ENCODE measurements around the gene LSAMP.

The LSAMP gene

DNA sequence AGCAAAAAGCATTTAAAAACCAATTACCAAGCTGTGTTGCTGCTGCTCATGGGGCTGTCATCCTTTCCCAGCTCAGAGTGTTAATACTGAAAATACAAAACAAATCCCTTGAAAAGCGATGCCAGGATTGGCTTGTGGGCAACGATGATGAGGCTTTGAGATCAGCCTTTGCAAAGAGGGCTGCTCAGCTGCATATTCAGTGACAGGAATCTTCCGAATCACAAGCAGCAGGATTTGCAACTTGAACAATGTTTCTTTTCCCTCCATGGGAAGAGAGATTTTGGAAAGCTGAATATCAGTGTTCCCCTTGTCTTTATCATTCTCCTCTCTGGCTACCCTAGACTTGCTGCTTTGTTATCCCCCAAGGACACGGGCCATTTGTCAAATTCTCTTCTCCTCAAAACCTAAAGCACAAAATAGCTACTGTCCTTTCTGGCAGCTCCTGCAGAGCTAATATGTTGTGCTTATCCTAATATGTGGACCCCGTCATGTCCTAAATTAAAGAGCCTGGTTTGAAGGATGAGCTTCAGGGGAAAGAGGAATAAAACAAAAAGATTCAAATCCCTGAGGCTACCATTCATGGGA lies 446.2 kb downstream of the LSAMP start:
- DNase-seq, result no peak

DNA sequence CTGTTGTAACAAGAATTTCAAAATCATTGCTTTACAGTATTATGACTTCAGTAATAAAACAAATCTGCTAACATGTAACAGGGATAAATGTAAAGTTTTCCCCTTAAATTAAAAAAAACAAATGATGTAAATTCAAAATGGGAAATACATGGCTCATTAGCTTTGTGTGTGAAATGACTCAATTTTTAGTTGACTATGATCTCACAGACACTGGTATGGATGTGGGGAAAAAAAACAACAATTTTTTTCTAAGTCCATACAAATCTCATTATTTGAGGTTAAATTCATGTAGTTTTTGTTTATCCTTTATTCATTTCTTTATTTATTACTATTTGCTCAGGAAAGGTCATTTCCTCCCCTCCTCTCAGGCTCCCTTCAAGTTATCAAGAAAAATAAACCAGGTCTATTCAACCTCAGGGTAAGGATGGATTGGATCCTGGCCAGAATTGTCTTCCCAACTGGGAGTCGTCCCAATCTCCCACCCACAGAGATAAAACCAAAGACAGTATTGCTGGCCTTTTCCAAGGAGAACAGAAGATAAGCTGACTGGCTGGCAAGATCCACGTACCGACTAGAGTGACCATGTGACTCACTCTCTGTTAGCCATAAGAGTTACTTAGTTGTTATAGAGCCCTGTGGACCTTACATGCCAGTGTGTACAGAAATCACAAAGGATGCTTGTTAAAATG lies 448.7 kb downstream of the LSAMP start:
- no peak for DNase-seq

DNA sequence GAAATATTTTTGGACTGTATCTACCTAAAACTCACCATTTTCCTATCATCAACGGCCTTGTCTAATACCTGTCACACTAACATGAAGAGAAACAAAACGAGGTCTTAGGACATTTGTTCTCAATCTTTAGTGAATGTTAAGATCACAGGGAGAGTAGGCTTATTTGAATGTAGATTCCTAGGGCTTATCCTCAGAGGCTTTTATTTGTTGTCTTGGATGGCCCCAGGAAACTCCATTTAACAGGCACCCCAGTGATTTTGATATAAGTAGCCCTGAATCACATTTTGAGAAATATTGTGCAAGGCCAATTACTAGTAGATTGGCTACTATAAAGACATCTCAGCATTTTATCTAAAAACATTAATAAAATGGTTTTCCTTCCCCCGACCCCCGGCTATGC lies 454.6 kb downstream of the LSAMP start:
- no peak for DNase-seq

DNA sequence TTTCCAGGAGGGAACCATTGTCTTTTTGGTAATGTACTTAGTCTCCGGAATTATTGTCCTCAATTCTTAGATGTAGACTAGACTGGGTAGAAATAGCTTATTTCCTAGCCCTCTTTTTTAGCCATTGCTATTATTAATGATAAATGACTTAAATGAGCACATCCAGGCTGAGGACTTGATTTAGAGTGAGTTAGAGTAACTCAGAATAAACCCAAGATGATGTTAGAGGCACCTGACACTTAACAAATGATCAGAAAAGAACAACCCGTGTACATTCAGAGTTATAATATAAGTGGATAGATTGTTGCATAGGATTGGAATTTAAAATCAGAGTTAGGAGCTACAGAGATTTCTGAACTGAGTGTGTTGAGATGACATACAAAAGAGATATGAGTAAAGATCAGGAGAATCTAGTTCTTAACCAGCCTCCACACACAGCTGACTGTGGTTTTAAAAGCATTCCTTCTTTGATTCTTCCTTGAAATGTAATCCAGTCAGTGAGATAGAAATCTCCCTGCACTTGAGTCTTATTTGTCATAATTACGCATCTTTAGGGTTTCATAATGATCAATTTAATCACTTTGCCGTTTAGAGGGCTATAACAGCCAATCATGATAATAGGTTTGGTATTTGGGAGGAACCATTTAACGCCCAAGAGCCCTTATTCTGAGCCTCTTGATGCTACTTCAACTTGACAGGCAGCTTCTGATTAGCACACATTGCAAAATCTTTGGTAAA lies 455.4 kb downstream of the LSAMP start:
- no peak for DNase-seq

DNA sequence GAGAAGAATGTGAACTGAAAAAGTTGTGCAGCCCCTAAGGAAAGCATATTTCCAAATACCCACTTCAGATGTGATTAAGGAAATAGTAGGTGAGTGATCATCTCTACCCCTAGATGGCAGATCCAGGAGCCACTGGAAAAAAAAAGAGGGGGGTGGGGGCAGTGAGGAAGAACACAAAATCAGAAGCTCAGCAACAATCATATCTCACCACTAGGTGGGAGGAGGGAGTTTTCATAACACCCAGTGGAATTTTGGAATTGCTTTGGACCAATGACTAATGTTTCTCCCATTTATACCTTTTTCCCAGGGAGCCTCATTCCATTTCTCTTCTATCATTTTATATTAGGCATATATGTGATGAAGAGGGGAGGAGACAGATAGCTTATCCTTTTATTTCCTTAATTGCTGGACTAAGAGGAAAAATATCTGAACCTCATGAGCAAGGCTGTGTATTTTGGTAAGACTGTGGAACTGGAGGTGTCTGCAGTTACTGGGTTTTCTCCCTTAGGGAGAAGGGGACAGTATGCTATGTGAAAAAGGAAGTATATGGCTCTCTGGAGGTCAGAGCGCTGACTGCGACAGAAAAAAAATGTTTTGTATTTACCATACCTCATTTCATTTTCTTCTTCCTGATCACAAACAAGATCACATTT lies 458.6 kb downstream of the LSAMP start:
- no peak for DNase-seq

DNA sequence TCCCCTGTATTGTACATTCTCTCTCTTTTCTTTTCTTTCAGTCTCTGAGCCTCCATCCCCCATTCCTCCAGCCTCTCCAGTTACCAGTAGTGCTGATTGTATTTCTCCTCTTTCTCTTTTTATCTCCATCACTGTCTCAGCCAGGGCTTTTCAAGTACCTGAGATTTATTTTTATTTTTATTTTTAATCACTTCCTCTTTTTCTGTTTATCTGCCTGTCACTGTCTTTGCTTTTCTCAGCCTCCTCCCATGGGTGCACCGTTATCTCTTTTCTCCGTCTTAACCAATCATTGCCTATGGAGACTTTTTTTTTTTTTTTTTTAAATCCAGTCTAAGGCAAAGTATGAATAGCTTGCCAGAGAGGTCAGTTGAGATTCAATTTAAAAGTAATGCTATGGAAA lies 462.7 kb downstream of the LSAMP start:
- no peak for DNase-seq

DNA sequence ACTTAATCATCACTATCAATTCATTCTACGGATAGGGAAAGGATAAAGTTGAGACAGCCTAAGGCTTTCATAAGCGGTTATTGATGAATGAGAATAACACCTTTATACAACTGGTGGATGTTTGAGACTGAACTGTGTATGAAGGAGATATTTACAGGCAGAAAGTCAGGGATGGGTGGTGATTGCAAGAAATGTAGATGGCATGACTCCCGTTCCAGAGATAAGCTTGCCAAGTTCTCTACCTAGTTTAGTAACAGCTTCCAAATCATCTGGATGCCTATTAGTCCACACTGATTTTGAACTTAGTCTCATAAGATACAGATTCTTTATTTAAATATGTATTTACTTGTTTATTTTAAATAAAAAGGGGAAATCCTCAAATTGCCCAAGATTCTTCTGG lies 463.2 kb downstream of the LSAMP start:
- DNase-seq, result no peak

DNA sequence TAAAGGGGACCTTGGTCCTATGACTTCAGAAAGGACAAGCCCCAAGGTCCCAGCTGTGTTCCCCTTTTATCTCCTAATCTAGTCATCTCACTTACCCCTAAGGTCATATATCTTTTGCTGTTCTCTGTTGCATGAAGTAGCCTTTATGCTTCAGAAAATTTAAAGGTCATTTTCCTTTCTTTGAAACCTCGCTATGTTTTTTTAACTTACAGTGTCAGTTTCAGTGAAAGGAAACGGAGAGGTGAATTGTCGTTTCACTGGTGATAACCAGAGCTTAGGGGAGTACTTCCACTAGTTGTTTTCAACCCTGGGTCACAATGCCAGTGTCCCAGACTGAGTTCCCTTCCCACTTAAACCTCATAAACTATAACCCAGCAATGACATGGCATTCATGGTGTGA lies 464.6 kb downstream of the LSAMP start:
- DNase-seq, result no peak

DNA sequence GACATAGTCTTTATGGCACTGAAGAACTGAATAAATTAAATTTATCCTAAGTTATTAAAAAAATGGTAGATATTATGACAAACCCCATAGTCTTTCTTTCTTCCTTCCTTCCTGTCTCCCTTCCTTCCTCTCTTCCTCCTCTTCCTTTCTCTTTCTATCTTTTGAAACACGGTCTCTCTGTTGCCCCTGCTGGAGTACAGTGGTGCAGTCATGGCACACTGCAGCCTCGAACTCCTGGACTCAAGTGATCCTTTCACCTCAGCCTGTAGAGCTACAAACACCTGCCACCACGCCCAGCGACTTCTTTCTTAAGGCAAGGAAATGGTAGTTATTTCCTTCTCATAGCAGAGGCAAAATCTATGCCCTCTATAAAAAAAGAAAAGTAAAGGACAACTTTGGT lies 467.4 kb downstream of the LSAMP start:
- DNase-seq, result no peak

DNA sequence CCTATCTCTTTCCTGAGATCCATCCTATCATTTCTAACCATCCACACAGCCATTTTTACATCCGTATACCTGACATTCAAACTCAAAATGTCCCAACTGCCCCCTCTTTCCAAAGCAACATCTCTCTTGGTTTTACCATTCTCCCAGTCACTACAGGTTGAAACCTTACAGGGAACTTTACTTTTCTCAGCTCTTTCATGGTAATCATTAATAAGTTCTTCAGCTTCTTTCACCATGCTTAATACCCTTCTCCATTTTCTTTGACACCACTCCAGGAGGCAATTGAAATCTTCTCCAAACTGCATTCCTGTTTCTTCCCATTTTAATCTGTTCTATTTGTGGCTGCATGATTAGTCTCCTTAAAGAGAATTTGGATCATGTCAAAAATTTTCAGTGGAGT lies 469.5 kb downstream of the LSAMP start:
- DNase-seq, result no peak

DNA sequence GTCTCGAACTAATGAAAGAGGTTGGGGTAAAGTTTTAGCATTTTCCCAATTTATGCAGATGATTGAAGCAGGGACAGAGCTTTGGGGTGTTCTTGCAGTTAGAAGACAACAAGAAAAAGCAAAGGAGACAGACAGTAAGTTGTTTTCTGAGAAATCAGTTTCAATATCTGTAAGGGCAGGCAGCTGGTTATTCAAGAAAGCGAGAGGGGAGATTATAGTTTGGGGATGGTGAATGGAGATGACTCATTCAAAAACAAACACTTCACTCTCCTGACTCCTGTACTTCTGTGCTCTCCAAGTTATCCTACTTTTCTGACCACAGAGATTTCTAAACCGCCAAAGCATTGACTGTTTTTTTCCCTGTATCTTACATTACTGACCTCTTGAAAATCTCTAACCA lies 469.9 kb downstream of the LSAMP start:
- DNase-seq, result peak; percentile 63

DNA sequence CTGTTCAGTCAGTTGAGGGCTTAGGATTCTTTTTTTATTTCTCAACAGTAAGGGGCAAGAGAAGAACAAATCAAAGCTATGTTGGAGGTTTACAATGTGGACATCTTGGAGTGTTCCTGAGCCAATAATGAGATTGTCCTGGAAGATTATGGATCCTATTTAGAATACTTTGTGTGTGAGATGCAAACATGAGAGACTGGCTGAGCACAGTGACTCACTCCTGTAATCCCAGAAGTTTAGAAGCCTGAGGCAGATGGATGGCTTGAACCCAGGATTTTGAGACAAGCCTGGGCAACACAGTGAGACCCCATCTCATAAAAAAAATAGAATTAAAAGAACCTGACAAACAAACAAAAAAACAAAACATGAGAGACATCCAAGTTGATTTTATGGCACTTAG lies 470.3 kb downstream of the LSAMP start:
- DNase-seq, result no peak

DNA sequence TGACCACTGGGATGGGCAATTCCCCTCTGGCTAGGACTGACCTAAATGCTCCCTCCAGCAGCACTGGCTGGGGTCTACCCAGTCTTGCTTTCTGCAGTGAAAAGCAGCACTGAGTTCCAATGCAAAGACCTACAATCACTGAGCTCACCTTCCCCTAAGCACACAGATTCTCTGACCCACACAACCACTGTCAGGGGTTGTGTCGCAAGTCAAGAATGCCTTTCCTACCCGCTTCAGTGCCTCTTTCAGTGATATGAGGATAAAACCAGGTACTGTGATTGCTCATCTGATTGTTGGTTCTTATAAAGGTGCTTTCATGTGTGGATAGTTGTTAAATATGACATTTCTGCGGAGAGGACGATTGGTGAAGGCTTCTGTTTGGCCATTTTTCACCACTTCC lies 476.4 kb downstream of the LSAMP start:
- DNase-seq, result no peak

DNA sequence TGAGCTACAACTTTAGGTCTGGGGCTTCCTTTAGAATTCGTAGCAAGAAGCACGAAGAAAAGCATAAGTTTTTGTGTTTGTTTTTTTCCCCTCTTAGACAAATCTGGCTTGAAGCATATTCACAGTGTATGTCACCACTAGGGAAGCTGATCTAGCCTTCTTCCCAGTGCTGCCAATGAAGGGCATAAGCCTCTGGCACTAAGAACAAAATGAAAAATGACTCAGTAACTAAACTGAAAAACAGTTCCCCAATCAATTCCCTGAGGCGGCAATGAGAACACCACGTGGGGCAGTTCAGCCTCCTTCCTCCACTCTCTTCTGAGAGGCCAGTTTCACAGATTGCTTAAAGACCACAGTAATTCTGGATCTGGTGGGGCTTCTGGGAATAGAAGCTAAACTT lies 483.9 kb downstream of the LSAMP start:
- no peak for DNase-seq

DNA sequence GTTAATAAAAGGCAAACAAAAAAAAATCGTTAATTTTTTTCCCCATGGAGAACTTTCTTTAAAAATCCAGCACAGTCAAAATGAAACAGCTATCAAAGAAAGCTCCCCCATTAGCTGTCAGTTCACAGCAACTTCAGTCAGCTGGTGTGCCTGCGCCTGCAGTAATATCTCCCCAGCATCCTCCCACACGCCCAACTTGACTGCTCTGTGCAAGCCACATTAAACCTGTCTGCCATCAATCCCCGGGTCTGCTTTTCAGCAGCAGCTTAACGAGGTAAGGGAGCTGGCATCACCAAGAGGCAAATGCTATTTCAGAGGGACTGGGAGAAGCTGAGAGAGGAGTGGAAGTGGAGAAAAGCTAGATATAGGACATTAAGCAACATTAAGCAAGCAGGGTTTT lies 484.5 kb downstream of the LSAMP start:
- DNase-seq, result no peak

DNA sequence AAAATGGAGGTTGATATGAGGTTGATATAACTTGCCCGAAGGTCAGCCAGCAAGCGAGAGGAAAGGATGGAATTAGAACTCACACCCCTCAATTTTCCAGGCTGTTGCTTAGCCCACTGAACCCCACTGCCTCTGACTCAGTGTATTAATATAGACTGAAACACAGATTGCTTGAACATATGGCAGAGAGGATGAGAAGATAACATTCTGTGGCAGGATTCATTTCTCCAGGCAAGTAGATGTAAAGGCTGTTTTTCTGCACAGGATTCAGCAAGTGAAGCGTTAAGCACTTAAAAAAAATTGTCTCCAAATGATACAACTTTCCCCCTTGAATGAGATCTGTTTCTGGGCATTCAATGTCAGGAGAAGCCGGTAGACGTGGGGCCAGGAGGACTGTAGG lies 486.8 kb downstream of the LSAMP start:
- no peak for DNase-seq

DNA sequence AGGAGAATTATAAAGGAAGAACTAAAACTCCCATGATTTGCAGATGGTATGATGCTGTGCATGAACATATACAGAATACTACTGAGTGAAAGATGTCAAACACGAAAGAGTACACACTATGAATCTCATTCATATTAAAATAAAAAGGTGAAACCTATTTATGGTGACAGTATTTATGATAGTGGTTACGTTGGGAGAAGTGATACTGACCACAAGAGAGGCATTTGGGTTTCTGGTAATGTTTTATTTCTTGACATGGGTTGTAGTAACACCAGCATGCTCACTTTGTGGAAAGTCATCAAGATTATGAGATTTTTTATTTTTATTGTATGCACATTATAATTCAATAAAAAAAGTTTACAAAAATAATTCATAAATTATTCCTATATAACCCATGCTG lies 498.0 kb downstream of the LSAMP start:
- no peak for DNase-seq

DNA sequence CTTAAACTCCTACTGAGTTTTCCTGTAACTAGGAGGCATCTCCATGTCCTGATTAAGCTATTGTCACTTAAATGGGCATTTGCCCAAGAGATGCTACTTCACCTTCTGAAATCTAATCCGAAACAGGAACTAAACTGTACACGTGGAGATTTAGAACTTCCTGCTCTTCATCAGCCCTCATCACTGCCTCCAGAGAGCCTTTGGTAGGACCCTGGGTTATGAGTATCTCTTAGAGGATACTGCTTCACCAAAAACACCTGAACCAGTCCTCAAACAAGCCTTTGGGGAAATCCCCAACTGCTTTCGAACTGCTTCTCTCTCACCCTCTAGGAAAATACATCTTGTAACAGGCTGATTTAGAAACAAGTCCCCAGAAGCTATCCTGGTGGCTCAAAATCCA lies 501.7 kb downstream of the LSAMP start:
- no peak for DNase-seq

DNA sequence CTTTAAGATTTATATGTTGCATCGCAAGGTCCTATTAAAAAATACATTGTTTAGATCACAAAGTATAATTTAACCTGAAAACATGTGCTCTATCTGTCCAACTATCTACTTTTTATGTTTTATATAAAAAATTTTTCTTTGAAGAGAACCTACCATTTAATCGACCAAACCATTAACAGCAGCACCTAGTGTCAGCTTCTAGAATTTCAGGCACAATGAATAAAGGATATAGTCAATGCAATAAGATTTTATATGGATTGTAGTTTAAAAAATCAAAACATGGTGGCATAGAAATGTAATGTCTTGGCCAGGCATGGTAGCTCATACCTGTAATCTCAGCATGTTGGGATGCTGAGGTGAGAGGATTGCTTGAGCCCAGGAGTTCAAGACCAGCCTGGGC lies 508.2 kb downstream of the LSAMP start:
- DNase-seq, result no peak

DNA sequence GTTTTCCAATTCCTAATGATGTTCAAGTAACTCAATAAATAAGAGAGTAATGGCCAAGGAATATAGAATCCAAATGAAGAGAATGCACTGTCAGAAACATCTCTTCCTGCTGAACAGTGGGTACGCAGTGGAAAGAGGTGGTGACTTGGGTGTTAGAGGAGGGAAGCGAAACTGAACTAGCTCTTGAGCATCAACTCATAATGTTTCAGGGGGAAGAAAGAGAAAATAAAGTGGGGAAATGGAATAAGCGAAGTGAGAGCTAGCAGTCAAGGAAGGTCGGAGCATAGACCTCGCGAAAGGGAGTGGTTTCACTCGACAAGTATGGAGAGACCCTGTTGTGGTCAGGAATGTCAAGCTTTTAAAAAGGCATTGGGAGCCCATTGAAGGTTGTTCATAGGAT lies 512.5 kb downstream of the LSAMP start:
- DNase-seq, result no peak

DNA sequence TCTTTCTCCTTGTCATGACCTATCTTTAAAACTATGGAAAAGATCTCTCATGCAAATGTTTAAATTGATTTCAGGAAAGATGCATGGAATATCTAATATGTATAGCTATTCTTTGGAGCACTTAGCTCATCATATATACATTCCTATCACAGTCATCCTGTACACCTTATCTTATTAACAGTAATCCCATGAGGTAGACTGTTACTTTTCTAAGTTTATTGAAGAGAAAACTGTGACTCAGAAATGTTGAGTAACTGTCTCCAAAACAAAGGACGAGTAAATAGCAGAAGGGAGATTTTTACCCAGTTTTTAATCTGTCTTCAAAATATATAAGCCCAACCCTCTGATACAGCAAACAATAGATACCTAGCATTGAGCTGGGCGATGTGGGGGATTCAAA lies 513.7 kb downstream of the LSAMP start:
- DNase-seq, result no peak

DNA sequence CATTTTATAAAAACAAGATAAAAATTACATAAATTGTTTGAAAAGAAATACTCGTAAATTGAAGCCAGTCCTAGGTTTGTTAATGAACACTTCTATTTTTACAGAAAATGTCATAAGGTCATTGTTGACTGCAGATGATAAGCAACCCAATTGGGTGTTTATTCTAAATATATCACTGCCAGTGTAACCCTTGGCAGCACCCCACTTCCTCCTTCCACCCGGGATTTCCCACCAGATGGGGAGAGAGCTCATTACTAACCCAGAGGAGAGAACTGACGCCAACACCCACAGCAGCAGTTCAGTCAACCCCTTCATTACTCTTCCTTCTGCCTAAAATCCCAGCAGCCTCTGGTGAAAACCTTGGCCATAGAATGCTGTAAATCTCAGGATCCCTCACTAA lies 514.4 kb downstream of the LSAMP start:
- DNase-seq, result no peak

DNA sequence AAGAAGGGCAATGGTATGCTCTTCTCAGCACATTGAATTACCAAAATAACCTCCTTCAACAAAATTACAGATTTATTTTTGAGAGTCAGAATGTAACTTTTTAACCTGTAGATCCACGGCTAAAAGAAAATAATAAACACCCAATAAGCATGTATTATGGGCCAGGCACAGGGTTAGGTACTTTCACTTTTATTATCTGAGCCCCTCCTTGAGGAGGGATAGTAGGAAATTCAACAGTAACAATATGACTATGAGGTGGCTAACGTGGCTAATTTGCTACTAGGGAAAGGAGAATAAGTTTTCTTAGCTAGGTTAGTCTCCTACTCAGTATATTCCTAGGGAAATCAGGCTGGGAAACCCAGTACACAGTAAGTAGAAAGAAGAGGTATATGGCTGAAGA lies 515.1 kb downstream of the LSAMP start:
- DNase-seq, result no peak

DNA sequence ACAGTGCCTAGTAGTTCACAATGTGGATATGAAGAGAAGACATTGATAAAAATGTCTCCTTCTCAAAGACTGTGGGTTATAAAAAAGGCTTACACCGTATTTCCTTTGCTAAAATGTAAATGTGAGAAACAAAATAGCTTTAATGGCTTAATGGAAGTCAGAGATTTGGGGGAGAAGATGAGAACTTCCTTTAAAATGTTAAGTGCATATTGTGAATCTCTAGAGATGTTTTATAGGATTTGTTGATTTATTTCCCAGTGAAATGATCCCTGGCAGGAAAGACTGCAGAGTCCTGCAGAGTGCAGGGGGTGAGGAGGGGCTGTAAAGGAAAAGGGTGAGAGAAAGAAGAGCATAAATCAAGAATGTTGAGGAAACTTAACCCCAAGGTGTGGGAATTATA lies 516.9 kb downstream of the LSAMP start:
- DNase-seq, result no peak
